ENCODE measurements around the gene IKZF3. TPM values are rescaled to one million over a fixed set of nuclear protein-coding genes. Genes with fewer than 3 reads are reported as not detected.

IKZF3 gene
- total RNA-seq, 1 donor from 2014 or later = 220 TPM

GRCh38 chr17:39867880-39868553, 3.9 kb upstream of the IKZF3 start, which contains the start of gene ZPBP2:
Gene ZPBP2, plus strand, starts transcription at chr17:39868202. Its CDS starts 153 bp downstream, at chr17:39868355.
- Mint-ChIP-seq H3K27ac (peak within 1 kb of the TSS; percentile 97), H3K36me3 (ENCODE audit: low read depth) (peaks cover 17% of the 10 kb centered on the region), H3K4me3 (peak within 1 kb of the TSS; percentile 77), H3K27me3 (no peaks in the 10 kb centered on the region), H3K9me3 (peaks cover 5% of the 10 kb centered on the region), H3K4me1 (peaks cover 74% of the 10 kb centered on the region)
- ATAC-seq (ENCODE audit: low read depth) = peak; percentile 1
- POLR2A ChIA-PET = interaction anchor here (0.6 to 1.6 kb wide), 7 partner anchors 10 to 245 kb away, joined by 3 to 17 read pairs (median 3); no protein-coding TSS in a partner anchor
- peak; percentile 58 for DNase-seq
- CTCF ChIA-PET = interaction anchor here (1.0 kb wide), 1 partner anchor 247 kb away, joined by 3 read pairs; no protein-coding TSS in a partner anchor
- intact Hi-C loops (cut with micrococcal nuclease) = loop anchor here (1.0 to 10.0 kb wide), 2 partner anchors 456 to 1163 kb away; partner anchors contain the start of gene MLLT6
- no peak for TF ChIP-seq CTCF (IDR thresholded peaks at IDR 0.05)

GRCh38 chr17:39867084-39867879, 3.2 kb upstream of the IKZF3 start:
- CTCF ChIA-PET = no interaction called here
- intact Hi-C loops (cut with micrococcal nuclease) = loop anchor here (1.0 to 10.0 kb wide), 2 partner anchors 457 to 1162 kb away; partner anchors contain the start of gene MLLT6
- POLR2A ChIA-PET = interaction anchor here (0.7 to 1.0 kb wide), 2 partner anchors 10 to 112 kb away, joined by 3 to 4 read pairs; no protein-coding TSS in a partner anchor
- no peaks in the 10 kb centered on the region for H3K27me3 Mint-ChIP-seq
- no peak for TF ChIP-seq CTCF (IDR thresholded peaks at IDR 0.05)
- peak; percentile 28 for DNase-seq
- H3K4me1 Mint-ChIP-seq = peaks cover 70% of the 10 kb centered on the region
- peak; percentile 29 for ATAC-seq (ENCODE audit: low read depth)
- H3K4me3 Mint-ChIP-seq = peak overlapping the region; percentile 77
- H3K9me3 Mint-ChIP-seq = peaks cover 5% of the 10 kb centered on the region
- peak overlapping the region; percentile 97 for H3K27ac Mint-ChIP-seq
- peaks cover 20% of the 10 kb centered on the region for H3K36me3 Mint-ChIP-seq (ENCODE audit: low read depth)

- Mint-ChIP-seq H3K4me3 (peak overlapping the region; percentile 98), H3K4me1 (peaks cover 65% of the 10 kb centered on the region)
These were observed 2.1 kb upstream of the IKZF3 start for GRCh38 chr17:39866013-39866730.

More at GRCh38 chr17:39866013-39866730, 2.1 kb upstream of the IKZF3 start:
- Mint-ChIP-seq H3K9me3 (peaks cover 5% of the 10 kb centered on the region), H3K36me3 (ENCODE audit: low read depth) (peaks cover 26% of the 10 kb centered on the region), H3K27ac (peak overlapping the region; percentile 99), H3K27me3 (no peaks in the 10 kb centered on the region)
- intact Hi-C loops (cut with micrococcal nuclease) = loop anchor here (10.0 kb wide), 1 partner anchor 1161 kb away; the partner anchor contains the start of gene MLLT6
- TF ChIP-seq CTCF (IDR thresholded peaks at IDR 0.05) = no peak
- ATAC-seq (ENCODE audit: low read depth) = no peak
- POLR2A ChIA-PET = interaction anchor here (0.7 to 8.5 kb wide), 9 partner anchors 72 to 869 kb away, joined by 3 to 165 read pairs (median 11); partner anchors contain the start of gene PSMD3
- CTCF ChIA-PET = interaction anchor here (1.4 to 2.6 kb wide), 3 partner anchors 111 to 245 kb away, joined by 6 to 26 read pairs (median 19); partner anchors contain the start of gene MIEN1
- no peak for DNase-seq

Measured in activated B cell treated with CpG ODN at 0.5 μM for 24 hours (primary cell).